GM18499 (cell line): ENCODE results near the gene IL6R.
"Not testable (repeated sequence)": the region's sequence is repeated elsewhere in the genome, so short reads cannot be mapped to it uniquely, and the experiment has no call there.

Experiments used
- ATAC-seq: cut with Tn5 transposase; IDR thresholded peaks from one replicate; pipeline ENCODE4 v1.9.1; 2021; ENCODE audit warnings: moderate number of reproducible peaks; ENCODE audit not compliant: insufficient read depth, unreplicated experiment

The IL6R gene

DNA sequence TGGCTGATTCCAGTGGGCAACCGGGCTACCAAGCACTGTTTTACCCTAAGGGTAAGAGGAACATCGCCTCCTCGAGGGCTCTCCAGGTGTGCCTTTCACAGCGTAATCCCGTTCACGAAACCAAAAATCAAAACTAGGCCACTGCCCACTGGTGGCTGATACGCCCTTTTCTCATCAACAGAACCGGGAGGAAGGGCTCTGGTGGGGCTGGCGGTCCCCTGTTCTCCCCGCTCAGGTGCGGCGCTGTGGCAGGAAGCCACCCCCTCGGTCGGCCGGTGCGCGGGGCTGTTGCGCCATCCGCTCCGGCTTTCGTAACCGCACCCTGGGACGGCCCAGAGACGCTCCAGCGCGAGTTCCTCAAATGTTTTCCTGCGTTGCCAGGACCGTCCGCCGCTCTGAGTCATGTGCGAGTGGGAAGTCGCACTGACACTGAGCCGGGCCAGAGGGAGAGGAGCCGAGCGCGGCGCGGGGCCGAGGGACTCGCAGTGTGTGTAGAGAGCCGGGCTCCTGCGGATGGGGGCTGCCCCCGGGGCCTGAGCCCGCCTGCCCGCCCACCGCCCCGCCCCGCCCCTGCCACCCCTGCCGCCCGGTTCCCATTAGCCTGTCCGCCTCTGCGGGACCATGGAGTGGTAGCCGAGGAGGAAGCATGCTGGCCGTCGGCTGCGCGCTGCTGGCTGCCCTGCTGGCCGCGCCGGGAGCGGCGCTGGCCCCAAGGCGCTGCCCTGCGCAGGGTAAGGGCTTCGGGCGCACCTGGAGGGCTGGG lies at the start of gene IL6R:
Gene IL6R (plus strand): TSS at position 360 of the 763 bp plus-strand sequence. CDS start 287 bp downstream, at position 647.
- ATAC-seq: no peak

DNA sequence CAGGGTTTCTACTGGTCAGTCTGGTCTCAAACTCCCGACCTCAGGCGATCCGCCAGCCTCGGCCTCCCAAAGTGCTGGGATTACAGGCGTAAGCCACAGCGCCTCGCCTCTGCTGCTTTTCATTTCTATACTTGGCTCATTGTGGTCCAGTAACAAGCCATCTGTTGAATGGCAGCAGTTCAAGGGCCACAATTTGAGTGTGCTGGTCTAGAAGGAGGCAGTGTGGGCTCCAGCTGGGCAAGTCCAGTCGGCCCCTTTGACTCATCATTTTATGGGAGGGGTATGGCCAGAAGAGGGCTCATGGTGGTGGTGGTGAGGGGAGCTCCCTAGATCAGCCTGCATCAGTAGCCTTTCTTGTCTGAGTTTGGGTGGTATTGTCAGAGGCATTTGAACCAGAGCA lies 46.6 kb upstream of the IL6R start:
- ATAC-seq: no peak

DNA sequence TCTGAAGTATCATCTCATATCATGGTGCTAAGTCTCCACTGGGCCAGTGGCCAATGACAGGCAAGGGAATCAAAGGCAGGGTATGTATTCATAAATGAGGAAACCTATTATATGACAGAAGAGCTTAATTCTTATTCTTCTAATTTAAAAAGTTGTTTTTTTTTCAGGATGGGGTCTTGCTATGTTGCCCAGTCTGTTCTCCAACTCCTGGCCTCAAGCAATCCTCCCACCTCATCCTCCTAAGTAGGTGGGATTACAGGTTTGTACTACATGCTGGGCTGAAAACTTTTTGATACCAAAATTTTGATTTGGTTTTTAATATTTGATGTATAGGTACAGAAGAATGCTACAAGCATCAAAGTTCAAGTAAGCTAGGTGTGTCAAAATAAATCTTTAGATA lies 44.9 kb upstream of the IL6R start:
- no peak for ATAC-seq

DNA sequence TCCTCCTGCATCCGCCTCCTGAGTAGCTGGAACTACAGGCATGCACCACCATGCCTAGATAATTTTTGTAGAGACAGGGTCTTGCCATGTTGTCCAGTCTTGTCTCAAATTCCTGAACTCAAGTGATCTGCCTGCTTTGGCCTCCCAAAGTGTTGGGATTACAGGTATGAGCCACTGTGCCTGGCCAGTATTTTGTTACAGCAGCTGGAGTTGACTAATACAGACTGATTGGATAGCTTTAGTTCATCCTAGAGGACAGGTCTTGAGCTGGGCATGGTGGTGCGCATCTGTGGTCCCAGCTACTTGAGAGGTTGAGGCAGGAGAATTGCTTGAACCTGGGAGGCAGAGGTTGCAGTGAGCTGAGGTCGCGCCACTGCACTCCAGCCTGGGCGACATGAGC lies 44.3 kb upstream of the IL6R start:
- not testable (repeated sequence) for ATAC-seq

DNA sequence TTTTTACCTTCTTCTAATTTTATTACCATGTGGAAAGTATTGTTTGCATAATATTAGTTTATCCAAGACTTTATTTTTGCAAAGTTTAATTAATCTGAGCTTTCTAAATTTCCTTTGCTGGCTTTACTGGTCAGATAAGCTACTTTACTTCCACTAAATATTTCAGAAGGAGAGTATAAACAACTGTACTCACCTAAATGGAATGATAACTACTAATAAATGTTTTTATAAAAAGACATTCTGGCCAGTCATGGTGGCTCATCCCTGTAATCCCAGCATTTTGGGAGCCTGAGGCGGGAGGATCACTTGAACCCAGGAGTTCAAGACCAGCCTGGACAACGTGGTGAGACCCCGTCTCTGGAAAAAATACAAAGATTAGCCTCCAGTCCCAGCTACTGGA lies 43.8 kb upstream of the IL6R start:
- ATAC-seq: no peak

DNA sequence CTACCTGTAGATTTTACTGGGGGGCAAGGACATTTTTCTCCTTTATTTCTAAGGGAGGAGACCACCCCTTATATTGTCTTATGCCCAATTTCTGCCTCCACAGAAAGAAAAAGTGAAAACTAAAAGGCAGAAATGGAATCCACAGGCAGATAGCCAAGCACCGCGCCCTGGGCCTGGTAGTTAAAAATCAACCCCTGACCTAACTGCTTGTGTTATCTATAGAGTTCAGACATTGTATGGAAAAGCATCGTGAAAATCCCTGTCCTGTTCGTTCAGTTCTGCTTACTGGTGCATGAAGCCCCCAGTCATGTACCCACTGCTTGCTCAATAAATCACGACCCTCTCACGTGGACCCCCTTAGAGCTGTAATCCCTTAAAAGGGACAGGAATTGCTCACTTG lies 33.7 kb upstream of the IL6R start:
- no peak for ATAC-seq

DNA sequence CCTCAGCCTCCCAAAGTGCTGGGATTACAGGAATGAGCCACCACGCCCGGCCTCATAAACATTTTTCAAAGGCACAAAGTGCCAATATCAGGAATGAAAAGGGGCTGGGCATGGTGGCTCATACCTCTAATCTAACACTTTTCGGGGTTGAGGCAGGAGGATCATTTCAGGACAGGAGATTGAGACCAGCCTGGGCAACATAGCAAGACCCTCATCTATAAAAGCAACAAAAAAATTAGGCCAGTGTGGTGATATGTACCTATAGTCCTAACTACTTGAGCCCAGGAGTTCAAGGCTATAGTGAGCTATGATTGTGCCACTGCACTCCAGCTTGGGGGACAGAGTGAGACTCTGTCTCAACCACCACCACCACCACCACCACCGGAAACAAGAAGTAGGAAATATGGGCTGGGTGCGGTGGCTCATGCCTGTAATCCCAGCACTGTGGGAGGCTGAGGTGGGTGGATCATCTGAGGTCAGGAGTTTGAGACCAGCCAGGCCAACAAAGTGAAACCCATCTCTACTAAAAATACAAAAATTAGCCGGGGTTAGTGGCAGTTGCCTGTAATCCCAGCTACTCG lies 31.3 kb upstream of the IL6R start:
- ATAC-seq: not testable (repeated sequence)

DNA sequence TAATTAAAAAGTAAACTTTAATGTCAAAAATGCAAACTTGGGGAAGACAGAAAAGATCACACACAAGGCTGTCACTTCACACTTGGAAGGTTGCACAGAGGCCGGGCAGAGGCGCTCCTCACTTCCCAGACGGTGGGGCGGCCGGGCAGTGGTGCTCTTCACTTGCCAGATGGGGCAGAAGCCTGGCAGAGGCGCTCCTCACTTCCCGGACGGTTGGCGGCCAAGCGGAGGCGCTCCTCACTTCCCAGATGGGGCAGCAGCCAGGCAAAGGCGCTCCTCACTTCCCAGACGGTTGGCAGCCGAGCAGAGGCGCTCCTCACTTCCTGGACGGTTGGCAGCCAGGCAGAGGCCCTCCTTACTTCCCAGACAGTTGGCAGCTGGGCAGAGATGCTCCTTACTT lies 25.8 kb upstream of the IL6R start:
- ATAC-seq: no peak

DNA sequence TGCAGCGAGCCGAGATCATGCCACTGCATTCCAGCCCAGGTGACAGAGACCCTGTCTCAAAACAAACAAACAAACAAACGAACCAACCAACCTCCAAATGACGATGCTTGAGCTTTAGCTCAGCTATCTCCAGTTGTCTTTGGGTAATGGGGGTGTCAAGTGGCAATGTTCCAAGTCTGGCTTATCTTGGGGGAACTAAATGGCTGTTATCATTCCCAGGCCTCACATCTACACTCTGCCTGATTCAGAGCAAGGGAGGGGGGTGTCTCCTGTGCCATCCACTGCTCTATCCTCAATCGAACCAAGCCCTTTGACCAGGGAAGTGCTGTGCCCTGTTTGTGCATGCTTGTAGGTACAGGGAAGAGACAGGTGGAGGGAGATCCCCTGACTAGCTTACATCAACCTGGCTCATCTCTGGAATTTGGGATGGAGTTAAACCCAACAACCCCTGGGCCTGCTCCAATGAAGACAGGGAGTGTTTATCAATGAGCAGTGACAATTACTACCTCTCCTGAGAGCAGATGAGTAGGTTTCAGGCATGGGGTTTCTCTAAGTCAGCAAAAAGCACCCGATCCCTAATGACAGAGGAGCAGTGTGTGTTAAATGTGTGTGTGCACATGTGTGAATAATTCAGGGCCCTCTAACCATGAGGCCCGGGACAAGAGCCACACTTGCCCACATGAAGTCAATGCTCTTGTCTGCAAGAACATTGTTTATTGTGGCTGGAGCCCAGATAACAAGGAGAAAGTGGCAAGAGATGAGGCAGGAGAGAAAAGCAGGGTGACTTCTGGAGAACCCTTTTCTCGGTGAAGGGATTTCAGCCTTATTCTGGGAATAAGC lies 20.3 kb upstream of the IL6R start:
- no peak for ATAC-seq

DNA sequence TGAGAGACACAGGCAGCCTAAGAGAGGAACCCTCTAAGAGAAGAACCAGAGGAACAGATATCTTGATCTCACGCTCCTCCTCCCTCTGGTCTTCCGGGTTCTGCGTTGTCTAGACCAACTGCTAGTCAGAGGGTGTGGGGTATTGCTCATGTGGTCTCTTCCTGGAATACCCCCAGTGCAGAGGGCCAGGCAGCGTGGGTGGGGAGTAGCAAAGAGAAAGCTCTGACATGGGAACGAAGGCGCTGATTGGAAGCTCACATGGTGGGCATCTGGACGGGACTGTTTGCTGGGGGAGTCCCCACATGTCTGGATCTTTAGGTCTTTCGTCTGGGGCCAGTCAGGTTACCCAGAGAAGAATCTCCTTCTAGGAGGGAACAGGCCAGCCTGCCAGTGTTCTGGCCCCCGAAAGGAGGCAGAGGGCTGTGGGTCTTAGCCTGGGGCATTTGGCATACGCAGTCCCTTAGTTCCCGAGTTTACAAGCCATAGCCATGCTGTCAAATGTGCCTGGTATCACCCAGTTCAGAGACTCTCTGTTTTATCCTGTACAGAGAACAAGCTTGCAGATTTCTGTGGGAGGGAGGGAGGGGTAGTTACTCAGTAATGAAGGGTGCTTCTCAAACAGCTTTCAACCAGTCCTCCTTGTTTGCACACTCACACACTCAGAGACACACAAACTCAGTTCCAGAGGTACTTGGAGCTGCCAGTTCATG lies 18.3 kb upstream of the IL6R start:
- ATAC-seq: no peak

DNA sequence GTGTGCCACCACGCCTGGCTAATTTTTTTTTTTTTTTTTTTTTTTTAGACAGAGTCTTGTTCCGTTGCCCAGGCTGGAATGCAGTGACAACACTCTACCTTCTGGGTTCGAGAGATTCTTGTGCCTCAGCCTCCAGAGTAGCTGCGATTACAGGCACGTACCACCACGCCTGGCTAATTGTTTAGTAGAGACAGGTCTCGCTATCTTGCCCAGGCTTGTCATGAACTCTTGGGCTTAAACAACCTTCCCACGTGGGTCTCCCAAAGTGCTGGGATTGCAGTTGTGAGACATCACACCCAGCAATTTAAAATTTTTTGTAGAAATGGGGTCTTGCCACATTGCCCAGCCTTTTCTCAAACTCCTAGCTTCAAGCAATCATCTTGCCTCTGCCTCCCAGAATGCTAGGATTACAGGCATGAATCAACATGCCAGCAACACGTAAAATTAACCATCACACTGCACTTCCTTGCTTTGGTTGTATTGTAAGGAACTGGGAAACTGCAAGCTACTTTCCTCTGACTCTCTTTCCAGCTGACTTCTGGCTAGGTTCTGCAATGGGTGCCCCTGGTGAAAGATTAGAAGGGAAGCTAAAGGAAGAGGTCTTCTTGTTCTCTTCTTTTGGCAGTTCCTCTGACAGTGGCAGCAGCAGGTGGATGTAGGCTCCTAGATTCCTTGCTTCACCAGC lies 13.9 kb upstream of the IL6R start:
- ATAC-seq: no peak

DNA sequence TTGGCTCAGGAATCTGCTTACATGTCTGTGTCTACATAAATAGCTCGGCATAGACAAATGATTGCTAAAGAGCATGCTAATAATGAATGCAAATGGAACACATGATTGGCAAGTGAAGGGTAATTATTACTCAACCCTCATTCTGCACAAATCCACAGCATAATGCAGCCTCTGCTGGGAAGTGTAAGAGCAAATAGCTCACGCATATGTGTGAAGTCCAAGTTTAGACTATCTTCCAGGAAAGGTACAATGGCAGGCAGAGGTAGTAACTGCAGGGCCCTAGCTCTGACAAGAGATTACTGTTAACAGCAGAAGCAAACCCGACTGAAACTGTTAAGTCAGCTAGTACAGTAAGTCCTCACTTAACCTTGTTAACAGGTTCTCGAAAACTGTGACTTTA lies 7.0 kb upstream of the IL6R start:
- no peak for ATAC-seq

DNA sequence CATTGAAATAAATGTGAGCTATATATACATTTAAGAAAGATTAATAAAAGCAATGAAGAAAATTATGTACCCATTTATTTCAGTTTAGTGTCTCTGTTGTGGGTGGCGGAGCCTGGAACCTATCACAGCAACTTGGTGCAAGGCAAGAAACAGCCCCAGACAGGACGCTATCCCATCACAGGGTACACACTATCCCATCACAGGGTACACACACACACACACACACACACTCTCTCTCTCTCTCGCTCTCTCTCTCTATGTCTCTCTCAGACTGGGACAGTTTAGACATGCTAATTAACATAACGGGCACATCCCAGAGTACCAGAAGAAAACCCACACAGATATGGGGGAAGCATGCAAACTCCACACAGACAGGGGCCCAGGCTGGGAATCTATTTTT lies 6.5 kb upstream of the IL6R start:
- no peak for ATAC-seq

DNA sequence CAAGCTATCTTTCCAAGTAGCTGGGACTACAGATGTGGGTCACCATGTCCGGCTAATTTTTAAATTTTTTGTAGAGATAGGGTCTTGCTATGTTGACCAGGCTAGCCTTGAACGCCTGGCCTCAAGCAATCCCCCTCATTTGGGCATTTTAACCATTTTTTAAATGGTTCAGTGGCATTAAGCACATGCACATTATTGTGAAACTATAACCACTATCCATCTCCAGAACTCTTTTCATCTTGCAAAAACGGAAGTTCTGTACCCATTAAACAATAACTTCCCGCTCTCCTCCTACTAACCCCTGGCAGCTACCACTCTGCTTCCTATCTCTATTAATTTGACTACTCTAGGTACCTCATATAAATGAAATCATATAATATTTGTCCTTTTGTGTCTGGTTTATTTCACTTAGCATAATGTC lies 4.8 kb upstream of the IL6R start:
- ATAC-seq: no peak

DNA sequence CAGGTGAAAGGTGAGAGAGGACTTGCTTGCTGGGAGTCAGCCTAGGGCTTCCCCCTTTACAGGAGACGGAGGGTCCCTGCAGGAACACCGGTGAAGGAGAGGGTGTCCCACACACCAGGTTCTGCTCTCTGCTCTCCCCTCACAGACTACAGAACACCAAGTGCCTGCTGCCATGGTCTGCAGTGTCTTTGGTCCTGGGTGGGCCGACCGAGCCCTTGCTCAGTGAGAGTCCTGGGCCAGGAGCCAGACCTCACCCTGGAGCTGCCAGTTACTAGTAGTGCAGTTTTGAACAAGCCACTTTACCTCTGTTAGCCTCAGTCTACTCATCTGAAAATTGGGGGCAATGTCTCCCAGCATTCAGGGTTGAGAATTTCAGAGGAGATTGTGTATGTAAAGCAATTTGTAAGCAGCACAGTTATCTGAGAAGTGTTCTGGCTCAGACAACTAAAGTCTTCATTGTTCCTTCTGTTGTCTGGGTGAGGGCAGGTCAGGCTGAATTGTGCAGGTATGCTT lies 2.7 kb upstream of the IL6R start:
- no peak for ATAC-seq

DNA sequence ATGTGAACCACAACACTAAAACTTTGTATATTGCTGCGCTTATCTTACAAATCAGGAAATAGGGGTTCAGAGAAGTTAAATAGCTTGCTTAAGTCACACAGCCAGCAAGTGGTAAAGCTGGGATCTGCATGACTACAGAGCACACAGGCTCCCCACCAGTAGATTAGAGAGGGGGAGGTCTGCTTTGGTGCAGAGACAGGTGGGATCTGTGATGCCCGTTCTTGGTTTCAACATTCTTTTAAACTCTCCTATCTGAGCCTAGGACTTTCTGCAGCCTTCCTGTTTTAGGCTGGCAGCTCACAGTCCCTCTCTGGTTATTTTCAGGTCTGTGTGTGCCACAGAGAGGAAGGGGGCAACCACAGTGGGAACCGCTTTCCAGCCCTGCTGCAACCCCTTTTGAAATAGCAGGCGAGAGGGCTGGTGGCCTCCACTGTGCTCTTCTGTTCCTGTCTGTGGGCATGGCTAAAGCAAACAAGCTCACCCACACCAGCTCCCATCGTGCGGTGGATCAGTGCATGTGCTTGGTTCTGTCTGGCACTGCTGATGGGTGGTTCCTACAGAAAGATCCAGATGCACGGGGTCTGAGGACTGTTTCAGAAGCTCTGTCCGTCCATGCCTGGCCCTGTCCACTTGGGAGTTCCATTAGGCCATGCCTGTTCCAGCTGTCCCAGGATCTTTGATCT lies 1.7 kb upstream of the IL6R start:
- ATAC-seq: no peak

DNA sequence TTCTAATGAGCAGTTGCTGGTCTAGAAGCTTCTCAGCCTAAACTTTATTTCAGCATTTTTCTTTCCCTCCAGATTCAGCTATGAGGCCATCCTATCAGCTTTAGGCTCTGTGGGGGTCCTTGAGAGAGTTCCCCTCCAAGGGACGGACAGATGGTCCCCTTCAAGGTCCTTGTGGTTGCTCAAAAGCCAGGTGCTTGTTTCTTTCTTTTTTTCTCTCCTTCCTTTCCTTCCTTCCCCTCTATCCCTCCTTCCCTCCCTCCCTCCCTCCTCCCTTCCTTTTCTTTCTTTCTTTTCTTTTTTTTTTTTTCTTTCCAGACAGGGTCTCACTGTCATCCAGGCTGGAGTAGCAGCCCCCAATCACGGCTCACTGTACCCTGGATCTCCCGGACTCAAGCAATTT lies 1.2 kb upstream of the IL6R start:
- no peak for ATAC-seq

DNA sequence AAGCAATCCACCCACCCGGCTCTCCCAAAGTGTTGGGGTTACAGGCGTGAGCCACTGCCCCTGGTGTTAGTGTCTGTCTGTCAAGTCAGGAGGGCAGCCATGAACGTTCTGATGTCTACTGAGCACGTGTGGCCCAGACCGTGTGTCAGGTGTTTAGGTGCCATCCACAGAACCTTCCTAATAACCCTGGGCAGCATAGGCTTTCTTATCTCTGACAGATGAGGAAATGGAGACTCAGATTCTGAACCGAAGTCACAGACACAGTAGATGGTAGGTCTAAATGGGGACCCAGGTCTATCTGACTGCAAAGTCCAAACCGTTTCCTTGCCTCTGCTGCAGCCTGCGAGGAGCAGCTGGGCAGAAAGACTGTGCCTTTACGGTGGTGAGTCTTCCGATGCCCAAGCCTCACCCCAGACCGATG lies 622 bp upstream of the IL6R start:
- no peak for ATAC-seq
